CD4-positive, alpha-beta T cell treated with Interleukin-15 for 4 hours (primary cell): Measurements from ENCODE around the gene NLK.

Experiments
- DNase-seq: peaks from one replicate; pipeline ENCODE4 v3.0.0-alpha.2; 2020; ENCODE audit warnings: low spot score

The NLK gene

GRCh38 chr17:28040406-28040805 is 2.1 kb upstream of the NLK start:
- no peak for DNase-seq

DNA sequence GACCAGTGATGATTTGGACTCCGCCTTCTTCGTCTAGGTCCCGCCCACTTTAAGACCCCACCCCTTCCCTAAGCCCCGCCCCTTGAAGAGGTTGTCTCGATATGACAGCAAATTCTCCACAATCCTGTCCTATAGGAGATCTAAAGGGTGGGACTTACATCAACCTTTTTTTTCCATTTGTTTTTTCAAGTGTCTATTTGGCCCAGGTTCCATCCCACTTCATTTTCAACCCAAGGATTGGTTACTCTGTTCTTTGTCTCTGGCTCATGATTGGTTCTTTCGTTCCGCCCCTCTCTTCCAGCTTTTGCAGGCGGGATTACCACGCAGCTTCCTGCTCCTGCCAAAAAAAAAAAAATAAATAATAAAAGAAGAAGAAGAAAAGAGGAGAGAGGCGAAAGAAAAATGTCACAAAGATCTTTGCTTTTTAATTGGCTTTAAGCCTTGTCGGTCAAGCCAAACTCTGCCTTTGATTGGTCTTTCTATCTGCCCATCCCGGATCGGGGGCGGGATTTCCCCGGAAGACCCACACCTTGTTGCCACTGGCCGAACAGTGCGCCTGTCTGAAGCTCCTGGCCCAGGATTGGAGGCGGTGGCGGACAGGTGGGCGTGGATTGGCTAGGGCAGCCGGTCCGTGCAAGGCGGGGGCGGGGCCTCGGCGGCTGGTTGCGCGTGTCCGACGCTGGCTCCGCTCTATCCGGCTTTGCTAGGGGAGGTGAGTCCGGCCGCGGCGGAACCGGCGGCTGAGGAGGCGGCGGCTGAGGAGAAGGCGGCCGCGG is 1.2 kb upstream of the NLK start:
- peak; percentile 99 for DNase-seq

GRCh38 chr17:28041844-28042656 is 427 bp upstream of the NLK start:
- no peak for DNase-seq

GRCh38 chr17:28042721-28043291 is 329 bp downstream of the NLK start:
- DNase-seq, result no peak

DNA sequence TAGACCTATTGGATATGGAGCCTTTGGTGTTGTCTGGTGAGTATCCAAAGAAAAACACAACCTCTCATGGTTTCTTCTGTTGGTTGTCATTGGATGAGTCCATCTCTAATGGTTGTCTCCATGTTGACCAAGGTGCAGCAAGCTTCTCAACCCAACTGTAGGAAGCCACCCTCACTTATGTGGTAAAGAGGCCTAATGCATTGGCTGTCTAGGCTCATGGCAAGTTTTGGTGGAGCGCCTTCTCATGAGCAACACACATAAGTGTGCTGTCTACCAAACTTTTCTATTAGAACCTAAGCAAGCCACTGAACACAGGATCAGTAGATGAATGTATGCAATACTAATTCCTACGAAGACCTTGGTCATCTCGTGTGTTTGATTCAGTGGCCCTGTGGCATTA is 819 bp downstream of the NLK start:
- DNase-seq, result no peak

DNA sequence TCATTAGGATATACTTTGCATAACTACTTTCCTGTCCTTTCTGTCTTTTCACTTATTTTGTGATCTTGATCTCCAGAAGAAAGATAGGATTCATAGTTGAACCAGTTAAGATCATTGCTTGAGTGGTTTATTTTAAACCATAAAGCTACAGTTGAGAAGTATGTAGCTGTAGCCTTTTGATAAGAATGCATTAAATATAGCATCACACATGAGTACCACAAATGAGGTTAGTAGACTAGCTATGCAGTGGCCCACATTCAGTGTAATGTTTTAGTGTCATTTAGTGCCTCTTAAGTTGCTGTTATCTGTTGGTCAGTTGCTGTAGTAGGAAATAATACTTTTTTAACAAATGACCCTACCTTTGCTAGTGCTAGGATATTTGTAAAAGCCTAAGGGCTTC is 1.3 kb downstream of the NLK start:
- DNase-seq, result no peak

- DNase-seq, result no peak
These were observed 2.8 kb downstream of the NLK start for GRCh38 chr17:28045304-28045703.

GRCh38 chr17:28046034-28046825 is 3.8 kb downstream of the NLK start:
- no peak for DNase-seq

GRCh38 chr17:28047806-28048205 is 5.3 kb downstream of the NLK start:
- DNase-seq, result no peak

- no peak for DNase-seq
These were observed 6.6 kb downstream of the NLK start for GRCh38 chr17:28049071-28049470.

DNA sequence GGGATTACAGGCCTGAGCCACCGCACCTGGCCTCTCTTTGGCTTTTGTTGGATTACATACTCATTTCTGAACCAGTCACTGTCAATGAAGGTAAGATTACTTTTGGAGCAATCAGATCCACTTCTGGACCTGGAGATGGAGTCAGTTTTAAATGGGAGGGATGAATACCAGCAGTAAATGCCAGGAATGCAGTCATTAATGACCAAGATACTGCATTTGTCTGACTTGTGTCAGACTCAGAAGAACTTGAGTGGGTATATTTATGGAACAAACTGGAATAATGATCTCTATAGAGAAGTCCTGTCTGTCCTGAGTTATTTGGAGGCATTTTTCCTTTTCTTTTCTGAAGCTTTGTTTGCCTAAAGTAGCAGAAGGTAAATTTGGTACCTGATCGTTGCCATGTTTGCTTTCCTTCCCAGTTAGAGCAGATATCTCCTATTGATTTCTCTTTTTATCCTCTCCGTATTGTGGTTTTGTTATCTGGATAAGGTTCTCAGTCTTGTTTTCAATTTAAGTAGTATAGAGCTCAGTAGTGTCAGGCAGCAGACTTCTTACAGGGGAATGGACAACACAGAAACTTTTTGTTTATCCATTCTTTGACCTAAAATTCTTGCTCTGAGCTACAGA is 10.7 kb downstream of the NLK start:
- no peak for DNase-seq

- DNase-seq, result no peak
These were observed 11.2 kb downstream of the NLK start for GRCh38 chr17:28053725-28054124.

DNA sequence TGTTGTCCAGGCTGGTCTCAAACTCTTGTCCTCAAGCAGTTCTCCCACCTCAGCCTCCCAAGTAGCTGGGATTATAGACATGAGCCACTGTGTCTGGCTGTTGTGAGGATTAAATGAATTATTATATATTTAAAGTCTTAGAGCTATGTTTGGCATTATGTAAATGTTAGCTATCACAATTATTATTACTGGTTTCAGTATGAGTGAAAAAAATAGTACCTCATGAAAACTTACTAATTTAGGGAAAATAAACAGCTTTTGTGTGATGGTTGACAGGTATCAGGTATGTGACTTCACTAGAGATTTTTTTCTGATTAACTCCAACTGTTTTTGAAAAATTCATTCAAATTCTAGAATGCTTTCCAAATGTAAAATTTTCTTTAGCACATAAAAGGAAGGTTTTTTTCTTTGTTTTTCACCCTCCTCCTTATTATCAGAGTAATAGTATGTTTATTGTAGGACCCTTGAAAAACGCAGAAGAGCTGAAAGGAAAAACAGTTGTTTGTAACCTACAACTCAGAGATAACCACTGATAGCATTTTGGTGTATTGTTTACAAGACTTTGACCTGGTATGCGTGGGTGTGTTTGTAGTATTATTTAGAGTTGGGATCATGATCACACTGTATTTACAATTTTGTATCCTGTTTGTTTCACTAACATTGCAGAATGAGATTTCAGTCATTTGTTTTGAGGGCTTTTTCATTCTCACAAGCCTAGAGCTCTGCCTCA is 13.2 kb downstream of the NLK start:
- no peak for DNase-seq

DNA sequence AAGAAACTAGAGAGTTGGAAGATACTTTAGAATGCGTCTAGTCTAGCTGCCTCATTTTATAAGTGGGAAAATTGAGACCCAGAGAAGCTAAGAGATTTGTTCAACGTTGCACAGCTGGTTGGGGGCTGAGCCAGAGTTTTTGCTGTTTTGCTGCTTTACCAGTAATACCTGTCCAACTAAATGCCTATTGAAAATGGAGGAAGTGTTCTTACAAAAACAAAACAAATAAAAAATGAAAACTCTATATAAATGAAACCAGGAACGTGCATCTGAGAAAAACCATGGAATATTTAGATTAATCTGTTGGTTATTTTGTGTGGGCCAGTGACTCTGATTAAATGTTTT is 13.8 kb downstream of the NLK start:
- no peak for DNase-seq

GRCh38 chr17:28057731-28058246 is 15.3 kb downstream of the NLK start:
- DNase-seq, result no peak

DNA sequence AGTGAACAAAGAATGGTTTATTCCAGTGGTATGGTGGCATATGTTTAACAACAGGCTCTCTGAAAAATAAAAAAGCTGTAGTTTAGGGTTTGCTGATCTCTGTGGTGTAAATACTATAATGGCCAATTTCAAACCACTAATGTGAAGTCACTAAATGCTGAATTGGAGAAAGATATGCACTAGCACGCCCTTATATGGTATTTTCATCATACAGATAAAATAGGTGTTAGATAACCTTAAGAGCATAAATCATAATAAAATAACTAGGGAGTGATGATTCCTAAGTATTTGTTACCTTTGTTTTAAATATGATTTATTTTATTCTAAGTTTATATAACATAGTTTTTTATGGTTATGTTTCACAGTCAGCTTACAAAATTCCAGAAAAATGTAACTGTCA is 17.2 kb downstream of the NLK start:
- no peak for DNase-seq

DNA sequence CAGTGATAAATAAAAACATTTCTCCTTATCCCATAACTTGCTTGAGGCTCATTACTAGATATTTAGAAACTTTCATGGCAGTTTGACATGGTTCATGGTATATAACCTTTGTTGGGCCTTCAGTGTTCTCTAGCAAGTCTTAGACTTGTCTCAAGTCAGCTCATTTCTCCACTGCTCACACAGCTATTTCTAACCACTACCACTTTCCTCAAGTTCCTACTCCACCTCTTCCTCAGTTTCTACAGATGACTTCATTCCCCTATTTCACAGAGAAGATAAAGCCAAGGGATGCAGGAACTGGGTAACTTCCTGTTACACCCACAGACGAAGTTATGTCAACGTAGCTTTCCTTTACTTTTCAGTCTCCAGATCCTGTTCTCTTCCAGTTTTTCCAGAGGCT is 23.2 kb downstream of the NLK start:
- DNase-seq, result no peak

GRCh38 chr17:28069061-28069460 is 26.6 kb downstream of the NLK start:
- no peak for DNase-seq

DNA sequence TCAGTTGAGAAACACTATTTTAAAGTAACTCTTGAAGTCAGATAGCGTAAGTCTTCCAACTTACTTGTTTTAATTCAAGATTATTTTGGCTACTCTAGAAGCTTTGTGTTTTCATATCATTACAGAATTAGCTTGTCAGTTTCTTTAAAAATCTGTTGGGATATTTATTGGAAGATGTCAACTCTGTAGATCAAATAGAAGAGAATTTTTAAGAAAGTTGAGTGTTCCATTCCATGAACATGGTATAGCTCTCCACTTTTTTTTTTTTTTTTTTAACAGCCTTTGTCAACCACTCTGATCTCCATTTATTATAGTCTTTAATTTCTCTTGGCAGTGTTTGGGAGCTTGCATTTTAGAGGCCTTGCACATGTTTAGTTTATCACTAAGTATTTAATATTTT is 28.7 kb downstream of the NLK start:
- DNase-seq, result no peak

- DNase-seq, result peak; percentile 4
These were observed 29.6 kb downstream of the NLK start for GRCh38 chr17:28071891-28072606.
